IPS-11a (cell line): ENCODE measurements around the gene TRAPPC13.
A peak's percentile ranks its signal among the peaks of the same experiment; 100 is the strongest.
"Not testable (repeated sequence)": the region's sequence is repeated elsewhere in the genome, so short reads cannot be mapped to it uniquely, and the experiment has no call there.

Experiments used
- H3K4me3 ChIP-seq: one replicate; pipeline ENCODE4 v1.5.1; 2013; ENCODE audit warnings: low read depth, low read length, control low read depth

TRAPPC13 gene, protein sequence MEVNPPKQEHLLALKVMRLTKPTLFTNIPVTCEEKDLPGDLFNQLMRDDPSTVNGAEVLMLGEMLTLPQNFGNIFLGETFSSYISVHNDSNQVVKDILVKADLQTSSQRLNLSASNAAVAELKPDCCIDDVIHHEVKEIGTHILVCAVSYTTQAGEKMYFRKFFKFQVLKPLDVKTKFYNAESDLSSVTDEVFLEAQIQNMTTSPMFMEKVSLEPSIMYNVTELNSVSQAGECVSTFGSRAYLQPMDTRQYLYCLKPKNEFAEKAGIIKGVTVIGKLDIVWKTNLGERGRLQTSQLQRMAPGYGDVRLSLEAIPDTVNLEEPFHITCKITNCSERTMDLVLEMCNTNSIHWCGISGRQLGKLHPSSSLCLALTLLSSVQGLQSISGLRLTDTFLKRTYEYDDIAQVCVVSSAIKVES

DNA sequence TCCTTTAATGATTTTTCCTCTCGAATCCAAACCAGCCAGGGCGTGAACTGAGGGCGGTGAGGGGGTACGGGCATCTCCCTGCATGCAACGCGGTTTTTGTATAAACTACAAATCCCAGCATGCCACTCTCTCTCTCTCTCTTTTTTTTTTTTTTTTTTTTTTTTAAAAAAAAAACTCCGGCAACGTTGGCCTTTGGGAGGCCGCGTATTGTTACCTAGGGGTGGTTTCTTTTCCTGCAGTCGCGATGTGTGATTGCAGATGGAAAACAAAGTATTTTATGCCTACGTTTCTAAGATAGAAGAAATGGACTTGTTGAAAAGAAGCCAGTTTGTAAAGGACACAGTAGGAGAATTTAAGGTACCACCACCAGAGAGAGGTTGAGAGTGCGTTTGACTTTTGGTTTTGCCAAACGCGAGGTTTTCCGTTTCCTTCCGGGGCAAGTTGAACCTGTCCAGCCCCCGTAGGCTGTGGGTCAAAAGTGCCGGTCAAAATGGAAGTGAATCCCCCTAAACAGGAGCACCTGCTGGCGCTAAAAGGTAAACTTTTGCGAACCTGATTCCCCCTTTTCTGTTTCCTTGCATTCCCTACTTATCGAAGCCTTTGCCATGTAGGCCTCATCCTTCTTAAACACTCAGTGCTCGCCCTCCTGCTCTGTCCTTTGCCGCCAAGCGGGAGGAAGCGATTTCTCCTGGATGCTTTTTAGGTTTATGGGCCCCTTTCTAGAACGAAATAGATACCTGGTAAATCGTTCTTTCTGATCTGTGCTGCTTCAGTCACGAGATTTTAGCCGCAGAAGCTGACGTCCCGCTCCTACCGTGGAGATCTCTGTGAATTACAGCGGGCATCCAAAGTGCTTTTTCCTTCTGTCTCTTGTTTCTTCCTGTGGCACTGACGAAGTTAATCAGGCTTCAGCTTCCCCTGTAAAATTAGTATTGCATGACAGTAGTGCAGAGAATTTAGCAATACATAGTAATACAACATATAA lies at the start of gene TRAPPC13, which contains the start of gene SHLD3:
TSS of gene TRAPPC13 (plus strand) at position 457 of the 985 bp plus-strand sequence. CDS start at position 491, 34 bp downstream.
TSS of gene SHLD3 (plus strand) at position 457 of the 985 bp plus-strand sequence. CDS start 4,561 bp downstream, outside the sequence.
- peak within 1 kb of the TSS; percentile 90 for H3K4me3 ChIP-seq

DNA sequence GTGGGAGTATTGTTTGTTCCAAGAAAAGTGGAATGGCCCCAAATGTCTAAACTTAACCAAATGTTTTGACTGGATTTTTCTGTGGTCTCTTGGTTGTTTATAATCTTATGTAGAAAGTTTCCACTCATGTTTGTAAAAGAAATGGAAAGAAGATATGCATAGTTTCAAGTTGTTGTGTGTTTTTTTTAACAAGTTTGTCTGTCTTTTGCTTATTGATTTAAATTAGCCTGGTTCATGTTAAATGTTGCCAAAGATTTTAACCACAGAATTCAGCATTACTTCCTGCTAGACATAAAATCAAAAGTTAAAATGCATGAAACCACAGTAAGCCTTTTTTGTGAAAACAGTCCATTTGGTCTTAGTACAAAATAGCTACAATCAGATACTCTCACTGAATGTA lies 47.7 kb upstream of the TRAPPC13 start:
- H3K4me3 ChIP-seq: no peak overlapping the region

DNA sequence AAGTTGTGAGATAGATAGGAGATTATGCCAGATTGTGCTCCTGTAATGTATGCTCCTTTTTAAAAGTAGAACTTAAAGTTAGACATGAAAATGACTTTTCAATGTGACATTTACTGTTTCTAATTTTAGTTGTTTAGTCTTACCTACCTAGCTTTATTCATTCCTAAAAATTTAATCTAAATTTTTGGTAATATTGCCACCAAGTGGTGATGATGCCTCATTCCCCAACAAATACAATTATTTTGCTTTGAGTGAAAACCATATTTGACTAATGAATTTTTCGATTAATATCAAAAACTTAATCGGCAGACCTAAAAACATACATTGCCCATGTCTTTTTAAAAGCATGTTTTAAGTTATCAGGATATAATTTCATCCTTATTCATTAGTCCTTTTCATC lies 36.1 kb upstream of the TRAPPC13 start:
- H3K4me3 ChIP-seq: no peak overlapping the region

DNA sequence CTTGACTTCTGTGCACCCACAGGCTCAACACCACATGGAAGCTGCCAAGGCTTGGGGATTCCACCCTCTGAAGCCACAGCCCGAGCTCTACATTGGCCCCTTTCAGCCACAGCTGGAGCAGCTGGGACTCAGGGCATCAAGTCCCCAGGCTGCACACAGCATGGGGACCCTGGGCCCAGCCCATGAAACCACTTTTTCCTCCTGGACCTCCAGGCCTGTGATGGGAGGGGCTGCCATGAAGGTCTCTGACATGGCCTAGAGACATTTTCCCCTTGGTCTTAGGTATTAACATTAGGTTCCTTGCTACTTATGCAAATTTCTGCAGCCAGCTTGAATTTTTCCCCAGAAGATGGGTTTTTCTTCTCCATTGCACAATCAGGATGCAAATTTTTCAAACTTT lies 23.1 kb upstream of the TRAPPC13 start:
- H3K4me3 ChIP-seq: not testable (repeated sequence)

DNA sequence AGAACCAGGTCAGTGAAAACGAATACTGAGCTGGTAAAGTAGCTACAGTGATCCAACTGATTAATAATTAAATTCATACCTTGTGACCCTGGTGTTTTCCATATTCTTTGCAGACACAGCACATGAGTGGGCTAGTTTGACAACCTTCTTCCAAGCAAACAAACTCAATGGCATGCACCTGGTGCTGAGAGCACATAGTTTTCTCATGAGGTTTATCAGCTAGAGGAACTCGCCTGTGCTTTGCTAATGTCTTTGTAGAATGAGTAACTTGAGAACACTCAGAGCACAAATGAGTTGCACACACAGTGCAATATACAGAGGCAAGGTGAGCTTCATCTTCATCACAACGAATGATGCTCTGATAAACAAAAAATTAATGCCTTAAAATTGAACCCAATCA lies 13.3 kb upstream of the TRAPPC13 start:
- H3K4me3 ChIP-seq: no peak overlapping the region

DNA sequence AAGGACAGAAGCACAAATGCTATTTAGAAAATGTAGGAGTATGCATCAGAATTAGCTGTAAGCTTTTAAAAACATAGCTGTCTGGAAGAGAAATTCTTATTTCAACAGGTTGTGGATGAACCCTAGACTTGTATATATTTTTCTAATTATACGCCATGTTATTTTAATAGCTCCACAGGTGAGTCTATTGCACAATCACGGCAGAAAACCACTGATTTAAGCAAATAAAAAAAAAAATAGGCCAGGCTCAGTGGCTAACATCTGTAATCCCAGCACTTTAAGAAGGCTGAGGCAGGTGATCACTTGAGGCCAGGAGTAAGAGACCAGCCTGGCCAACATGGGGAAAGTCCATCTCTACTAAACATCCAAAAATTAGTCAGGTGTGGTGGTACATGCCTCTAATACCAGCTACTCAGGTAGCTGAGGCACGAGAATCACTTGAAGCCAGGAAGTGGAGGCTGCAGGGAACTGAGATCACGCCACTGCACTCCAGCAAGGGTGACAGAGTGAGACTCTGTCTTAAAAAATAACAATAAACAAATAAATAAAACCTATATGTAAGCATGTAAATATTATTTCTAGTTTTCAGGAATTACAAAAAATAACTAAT lies 12.4 kb upstream of the TRAPPC13 start:
- H3K4me3 ChIP-seq: no peak overlapping the region

DNA sequence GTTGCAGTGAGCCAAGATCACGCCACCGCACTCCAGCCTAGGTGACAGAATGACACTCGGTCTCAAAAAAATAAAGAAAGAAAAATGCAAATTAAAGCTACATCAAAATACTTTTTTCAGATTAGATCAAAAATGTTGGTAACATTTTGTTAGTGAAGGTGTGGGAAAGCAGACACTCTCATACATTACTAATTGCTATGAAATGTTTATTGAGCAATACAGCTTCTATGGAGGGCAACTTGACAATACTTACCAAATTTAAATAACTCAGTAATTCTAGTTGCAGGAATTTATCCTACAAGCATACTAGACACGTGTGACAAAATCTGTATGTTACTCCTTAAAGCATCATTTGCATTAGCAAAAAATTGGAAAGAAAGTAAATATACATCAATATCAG lies 4.8 kb upstream of the TRAPPC13 start:
- no peak overlapping the region for H3K4me3 ChIP-seq

DNA sequence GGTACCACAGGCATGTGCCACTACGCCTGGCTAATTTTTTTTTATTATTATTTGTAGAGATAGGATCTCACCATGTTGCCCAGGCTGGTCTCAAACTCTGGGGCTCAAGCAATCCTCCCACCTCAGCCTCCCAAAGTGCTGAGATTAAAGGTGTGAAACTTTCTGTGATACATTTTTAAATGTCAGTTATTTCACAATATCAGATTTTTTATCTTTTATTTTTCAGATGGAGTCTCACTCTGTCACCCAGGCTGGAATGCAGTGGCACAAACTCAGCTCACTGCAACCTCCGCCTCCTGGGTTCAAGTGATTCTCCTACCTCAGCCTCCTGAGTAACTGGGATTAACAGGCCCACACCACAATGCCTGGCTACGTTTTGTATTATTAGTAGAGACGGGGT lies 2.9 kb upstream of the TRAPPC13 start:
- H3K4me3 ChIP-seq: not testable (repeated sequence)

DNA sequence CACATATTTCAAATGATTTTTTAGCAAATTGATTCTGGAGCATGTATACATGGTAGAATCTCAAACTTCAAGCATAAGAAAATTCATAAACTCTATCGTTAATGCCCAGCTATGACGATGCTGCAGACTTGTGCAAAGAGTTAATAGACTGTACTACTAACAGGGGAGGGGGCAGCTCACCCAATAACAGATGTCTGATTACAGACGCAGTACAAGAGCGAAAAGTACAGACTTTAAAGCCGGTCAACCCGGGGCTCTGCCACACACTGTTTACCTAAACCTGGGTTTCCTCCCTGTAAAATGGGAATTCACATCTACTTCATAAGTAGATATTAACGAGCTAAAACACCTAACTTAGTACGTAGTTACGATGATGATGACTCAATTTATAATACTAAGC lies 1.3 kb upstream of the TRAPPC13 start:
- peak overlapping the region; percentile 90 for H3K4me3 ChIP-seq

DNA sequence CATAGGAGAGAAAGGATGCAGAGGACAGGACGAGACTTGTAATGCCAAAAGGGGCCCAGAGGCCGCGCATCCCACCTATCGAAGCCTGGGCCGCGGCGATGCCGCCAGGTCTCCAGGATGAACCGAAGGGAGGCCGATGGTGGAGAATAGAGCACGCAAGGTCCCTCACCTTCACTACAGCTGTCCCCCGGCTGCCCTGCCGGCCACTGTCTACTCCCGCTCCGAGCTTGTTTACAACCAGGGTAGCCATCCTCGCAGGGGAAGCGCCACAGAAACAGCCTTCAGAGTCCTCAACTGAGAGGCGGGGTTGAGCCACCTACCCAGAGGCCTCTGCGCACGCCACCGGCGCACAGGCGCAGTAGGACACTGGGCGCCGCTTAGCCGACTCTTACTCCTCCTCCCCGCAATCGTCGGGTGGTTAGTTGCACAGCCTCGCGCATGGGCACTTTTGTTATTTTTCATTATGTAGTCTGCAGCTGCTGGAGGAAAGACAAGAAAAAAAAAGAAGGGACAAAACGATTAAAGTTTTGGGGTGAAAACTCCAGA lies 729 bp upstream of the TRAPPC13 start, which contains the start of gene TRIM23:
TSS of gene TRIM23 (minus strand) at position 309 of the 546 bp plus-strand sequence. CDS start at position 250, 59 bp downstream.
- H3K4me3 ChIP-seq: peak within 1 kb of the TSS; percentile 90

DNA sequence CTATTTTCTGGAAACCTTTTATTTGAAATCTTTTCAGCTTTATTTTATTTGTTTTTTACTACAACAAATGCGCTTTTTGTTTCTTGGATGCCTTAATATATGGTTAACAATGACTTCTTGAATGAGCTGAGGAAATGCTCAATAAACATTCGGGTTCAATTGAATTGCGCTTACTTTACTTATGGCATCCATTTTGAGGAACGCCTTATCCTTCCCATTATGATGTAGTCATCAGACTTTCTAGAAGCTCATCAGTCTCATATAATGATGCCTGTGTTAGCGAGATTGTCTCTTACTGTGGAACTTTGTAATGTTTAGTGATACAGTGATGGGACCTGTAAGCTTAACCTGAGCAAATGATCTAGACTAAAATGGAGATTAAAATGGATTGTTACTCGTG lies 916 bp downstream of the TRAPPC13 start:
- H3K4me3 ChIP-seq: peak overlapping the region; percentile 90

DNA sequence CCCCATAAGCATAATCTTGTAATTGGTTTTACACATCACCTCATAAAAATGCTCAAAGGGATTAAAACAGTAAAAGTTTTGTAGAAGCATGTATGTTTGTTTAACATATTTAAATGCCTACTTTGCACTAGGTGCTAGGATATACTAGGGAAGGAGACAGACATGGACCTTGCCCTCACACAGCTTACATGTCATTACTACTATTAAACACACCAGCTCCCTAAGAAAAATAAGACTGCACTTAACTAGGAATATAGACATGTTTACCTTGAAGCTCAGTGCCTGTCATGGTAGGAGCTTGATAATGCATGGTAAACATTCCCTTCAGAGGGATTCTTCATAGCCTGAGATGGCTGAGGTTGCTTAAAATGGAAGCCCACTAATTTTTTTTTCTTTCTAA lies 6.2 kb downstream of the TRAPPC13 start:
- no peak overlapping the region for H3K4me3 ChIP-seq

DNA sequence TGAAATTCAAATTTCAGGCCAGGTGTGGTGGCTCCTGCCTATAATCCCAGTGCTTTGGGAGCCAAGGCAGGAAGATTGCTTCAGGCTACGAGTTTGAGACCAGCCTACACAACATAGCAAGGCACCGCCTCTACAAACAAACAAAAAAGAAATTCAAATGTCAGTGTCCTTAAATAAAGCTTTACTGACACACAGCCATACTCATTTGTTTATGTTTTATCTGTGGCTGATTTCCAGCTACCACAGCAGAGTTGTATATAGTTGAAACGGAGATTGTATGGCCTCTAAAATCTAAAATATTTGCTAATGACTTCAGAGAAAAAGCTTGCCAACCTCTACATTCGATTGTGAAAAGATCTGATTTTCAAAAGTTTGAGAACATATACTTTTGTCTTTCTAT lies 15.4 kb downstream of the TRAPPC13 start:
- H3K4me3 ChIP-seq: no peak overlapping the region

DNA sequence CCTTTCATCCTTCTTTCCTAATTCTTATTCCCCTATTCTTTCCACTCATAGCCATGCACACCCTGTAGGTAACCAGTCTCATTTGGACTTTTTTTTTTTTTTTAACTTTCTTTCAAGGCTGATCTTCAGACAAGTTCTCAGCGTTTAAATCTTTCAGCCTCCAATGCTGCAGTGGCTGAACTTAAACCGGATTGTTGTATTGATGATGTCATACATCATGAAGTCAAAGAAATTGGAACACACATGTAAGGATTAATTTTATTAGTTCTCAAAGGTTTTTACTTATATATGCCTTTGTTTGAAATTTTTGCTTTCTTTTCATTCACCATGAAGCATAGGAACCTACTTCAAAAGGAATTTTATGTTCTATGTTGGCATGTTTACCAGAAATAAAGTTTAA lies 22.1 kb downstream of the TRAPPC13 start:
- H3K4me3 ChIP-seq: no peak overlapping the region

DNA sequence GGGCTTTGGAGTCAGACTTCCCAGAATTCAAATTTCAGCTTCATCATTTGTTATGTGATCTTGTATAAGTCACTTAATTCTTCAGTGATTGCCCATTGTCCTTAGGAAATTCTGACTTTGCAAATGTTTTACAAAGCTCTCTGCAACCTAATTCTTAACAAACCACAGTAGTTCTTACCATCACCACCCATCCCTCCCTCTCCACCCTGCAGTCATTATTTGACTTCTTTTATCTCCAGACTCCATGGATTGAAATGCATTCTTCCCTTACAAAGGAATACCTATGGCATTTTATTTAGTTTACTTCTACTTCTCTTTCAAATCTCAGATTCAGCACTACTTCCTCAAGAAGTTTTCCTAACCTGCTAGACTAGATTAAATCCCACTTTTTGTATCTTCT lies 23.1 kb downstream of the TRAPPC13 start:
- H3K4me3 ChIP-seq: no peak overlapping the region

DNA sequence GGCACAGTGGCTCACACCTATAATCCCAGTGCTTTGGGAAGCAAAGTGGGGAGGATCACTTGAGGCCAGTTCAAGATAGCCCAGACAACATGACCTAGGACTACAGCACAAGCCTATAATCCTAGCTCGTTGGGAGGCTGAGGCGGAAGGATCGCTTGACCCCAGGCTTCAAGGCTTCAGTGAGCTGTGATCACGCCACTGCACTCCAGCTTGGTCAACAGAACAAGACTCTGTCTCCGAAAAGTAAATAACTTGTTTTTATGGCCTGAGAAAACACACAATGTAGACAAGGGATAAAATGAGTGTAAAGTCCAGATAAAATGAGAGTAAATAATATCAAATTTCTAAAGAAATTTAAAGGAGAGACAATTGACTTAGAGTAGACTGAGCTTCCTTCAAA lies 26.3 kb downstream of the TRAPPC13 start:
- H3K4me3 ChIP-seq: no peak overlapping the region

DNA sequence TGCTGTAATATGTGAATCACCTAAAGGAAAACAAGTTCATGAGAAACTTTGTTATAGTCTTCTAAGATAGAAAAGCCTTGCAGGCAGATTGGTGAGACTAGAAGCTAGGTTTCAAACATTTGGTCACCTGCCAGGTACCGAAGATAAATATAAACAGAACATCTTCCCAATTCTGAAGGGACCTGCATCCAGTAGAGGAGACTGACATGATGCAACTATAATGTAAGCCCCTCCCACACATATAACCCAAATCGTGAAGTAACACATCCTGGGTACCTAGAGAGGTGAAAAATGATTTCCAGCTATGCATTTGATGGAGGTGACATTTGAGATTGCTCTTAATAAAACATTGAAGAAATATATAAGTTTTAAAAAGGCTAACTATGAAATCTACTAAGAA lies 29.9 kb downstream of the TRAPPC13 start:
- H3K4me3 ChIP-seq: no peak overlapping the region

DNA sequence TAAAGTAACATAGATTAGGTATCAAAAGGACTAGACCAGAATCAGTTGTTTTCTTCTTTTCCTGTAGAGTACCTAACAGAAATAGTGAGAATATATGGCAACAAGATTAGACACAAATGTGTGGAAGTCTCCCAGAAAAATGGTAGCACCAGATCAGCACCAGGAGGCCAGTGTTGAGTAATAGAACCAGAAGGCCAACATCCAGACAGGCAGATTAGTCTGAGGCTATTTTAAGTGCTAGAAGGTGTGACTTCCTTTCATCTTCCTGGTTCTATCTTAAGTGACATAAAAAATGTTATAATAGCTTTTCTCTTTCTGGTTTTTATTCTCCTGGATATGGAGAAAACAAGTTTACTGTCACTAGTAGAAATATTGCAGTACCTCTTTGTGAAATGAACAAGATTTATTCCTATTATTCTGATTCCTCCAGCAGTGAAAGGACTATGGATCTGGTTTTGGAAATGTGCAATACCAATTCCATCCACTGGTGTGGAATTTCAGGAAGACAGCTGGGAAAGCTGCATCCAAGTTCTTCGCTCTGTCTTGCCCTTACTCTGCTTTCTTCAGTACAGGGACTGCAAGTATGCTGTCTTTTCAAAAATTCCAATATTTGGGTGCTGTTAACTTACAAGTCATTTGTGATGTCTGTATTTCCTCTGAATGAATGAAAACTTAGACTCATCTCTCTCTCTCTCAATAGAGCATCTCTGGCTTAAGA lies 39.1 kb downstream of the TRAPPC13 start:
- no peak overlapping the region for H3K4me3 ChIP-seq

DNA sequence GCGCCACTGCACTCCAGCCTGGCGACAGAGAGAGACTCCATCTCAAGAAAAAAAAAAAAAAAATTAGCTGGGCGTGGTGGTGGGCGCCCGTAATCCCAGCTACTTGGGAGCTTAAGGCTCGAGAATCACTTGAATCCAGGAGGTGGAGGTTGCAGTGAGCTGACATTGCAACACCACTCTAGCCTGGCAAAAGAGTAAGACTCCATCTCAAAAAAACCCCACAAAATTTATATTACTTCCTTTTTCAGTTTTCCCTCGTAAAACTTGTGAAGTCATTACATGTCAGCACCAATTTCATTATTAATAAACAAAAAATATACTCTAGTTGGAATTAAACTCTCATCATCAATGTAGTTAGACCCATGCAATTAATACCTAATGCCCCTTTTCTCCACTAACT lies 43.9 kb downstream of the TRAPPC13 start:
- H3K4me3 ChIP-seq: no peak overlapping the region

DNA sequence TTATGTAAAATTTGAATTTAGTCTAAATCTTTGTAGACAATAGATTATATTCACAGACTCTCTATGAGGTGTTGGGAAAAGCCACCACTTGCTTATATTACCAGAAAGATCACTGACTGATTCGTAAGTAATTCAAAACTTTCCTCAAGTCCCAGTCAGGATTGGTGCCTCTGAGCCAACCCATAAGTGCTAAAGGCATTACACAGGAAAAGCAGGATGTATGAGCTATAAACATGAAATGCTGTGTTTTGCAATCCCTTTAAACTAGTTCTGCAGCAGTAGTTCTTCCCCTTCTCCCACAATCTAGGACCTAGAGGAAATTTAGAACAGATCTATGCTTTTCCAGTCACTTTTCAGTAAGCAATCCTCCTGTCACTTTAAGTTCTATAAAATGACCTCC lies 48.0 kb downstream of the TRAPPC13 start:
- no peak overlapping the region for H3K4me3 ChIP-seq
